Mucosa of descending colon (tissue), 3 donors: Measurements from ENCODE around the gene PRDX4. TPM values are rescaled to one million over a fixed set of nuclear protein-coding genes. Genes with fewer than 3 reads are reported as not detected.

Source experiments
- ATAC-seq: fragments of 200-7000 bp; cut with Tn5 transposase; one replicate; pipeline ENCODE4 v1.9.1; 2020; ENCODE audit warnings: mild to moderate bottlenecking, moderate library complexity
- DNase-seq, 3 donors: peaks; one replicate each; pipeline ENCODE4 v3.0.0-alpha.2; 2020
- H3K36me3 ChIP-seq: fragments of 200-600 bp; one replicate; pipeline ENCODE4 v1.8.0; 2021; ENCODE audit warnings: low read depth, mild to moderate bottlenecking
- H3K4me1 ChIP-seq: fragments of 200-600 bp; one replicate; pipeline ENCODE4 v1.8.0; 2021; ENCODE audit warnings: low read depth, mild to moderate bottlenecking
- H3K4me3 ChIP-seq: fragments of 200-600 bp; one replicate; pipeline ENCODE4 v1.8.0; 2021; ENCODE audit warnings: mild to moderate bottlenecking
- H3K9me3 ChIP-seq: fragments of 200-600 bp; one replicate; pipeline ENCODE4 v1.8.0; 2021; ENCODE audit warnings: mild to moderate bottlenecking
- CTCF ChIP-seq: fragments of 200-600 bp; IDR thresholded peaks from one replicate; pipeline ENCODE4 v1.8.0; 2022; ENCODE audit warnings: antibody characterized with exemption, mild to moderate bottlenecking
- intact Hi-C, 2 donors: fragments of 100-400 bp; cut with DNase I in 1 of 2; cut with micrococcal nuclease in 1 of 2; formaldehyde crosslinking; loops; one replicate each; pipeline versions ENCODE4 v1.11.0 to v1.11.1; 2022; cut with DNase I, micrococcal nuclease
- total RNA-seq, 3 donors: library from RNA; stranded (reverse); fragmentation: NEBNext Ultra II Directional in 2 of 3; extraction: Animal tissue kit (Norgen Biotek cat#: 25700) in 2 of 3; gene quantifications; one replicate each; pipeline versions ENCODE4 v1.2.1 to v1.2.4, GENCODE V29; 2021 to 2023
- donor health status: DM: no; HTN: no; CAD: no; lungs with moderate emphysema.
- donor health status: DM: no; HTN: no; CAD: no.
- donor health status: DM: no; HTN: yes; CAD: no.

The PRDX4 gene
- total RNA-seq, 3 donors from 2014 or later = 23.4 to 58.5 (median 33.2) TPM

DNA sequence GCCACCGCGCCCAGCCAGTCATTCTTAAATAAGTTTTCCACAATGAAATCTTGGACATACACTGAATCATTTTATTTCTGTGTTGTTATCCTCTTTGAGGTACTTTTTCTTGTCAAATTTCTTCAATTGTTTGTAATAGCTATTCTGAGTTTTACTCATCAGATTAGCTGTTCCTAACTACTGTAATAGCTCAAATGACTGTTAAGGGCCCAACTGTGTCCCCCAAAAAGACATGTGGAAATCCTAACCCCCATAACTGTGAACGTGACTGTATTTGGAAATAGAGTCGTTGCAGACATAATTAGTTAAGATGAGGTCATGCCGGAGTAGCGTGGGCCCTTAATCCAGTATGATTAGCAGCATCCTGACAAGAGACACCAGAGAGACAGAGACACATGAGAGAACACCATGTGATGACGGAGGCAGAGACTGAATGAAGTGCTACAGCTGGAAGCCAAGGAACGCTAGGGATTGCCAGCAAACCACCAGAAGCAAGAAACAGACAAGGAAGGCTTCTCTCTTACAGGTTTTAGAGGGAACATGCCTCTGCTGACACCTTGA is 52.9 kb downstream of the PRDX4 start:
- intact Hi-C loops = no loop called here
- Histone ChIP-seq H3K4me3 (no peak overlapping the region), H3K36me3 (no peaks in the 10 kb centered on the region), H3K9me3 (no peaks in the 10 kb centered on the region), H3K4me1 (no peaks in the 10 kb centered on the region)
- no peak for ATAC-seq
- DNase-seq = no peak
- TF ChIP-seq CTCF = no peak

DNA sequence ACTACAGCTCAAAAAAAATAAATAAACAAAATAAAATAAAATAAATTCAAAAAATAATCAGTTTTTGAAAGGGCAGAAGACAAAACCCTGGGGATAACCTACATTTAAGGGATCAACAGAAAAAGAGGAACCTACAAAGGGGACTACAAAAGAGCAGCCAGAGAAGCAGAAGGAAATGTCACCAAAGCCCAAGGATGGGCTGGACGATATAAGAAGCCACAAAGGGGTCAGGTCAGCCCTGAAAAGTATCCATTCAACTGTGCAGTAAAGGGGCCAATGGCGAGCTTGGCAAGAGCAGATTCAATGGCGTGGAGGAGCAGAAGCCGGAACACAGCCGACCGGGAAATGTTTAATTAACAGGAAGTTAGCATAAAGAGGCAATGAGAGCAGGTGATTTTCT is 58.9 kb downstream of the PRDX4 start:
- H3K4me3 ChIP-seq = no peak overlapping the region
- H3K4me1 ChIP-seq = no peaks in the 10 kb centered on the region
- ATAC-seq (no peak), DNase-seq (no peak)
- no peaks in the 10 kb centered on the region for H3K9me3 ChIP-seq
- no peaks in the 10 kb centered on the region for H3K36me3 ChIP-seq
- TF ChIP-seq CTCF = no peak
- intact Hi-C loops = no loop called here

- no peaks in the 10 kb centered on the region for H3K9me3 ChIP-seq
- no peaks in the 10 kb centered on the region for H3K36me3 ChIP-seq
- no peaks in the 10 kb centered on the region for H3K4me1 ChIP-seq
- intact Hi-C loops = no loop called here
- H3K4me3 ChIP-seq = no peak overlapping the region
- no peak for TF ChIP-seq CTCF
- ATAC-seq (no peak), DNase-seq (no peak)
Observed at GRCh38 chrX:23727206-23727605, 59.9 kb downstream of the PRDX4 start.

- ATAC-seq (no peak), DNase-seq (no peak)
- TF ChIP-seq CTCF = no peak
- no peaks in the 10 kb centered on the region for H3K36me3 ChIP-seq
- no peaks in the 10 kb centered on the region for H3K9me3 ChIP-seq
- no peaks in the 10 kb centered on the region for H3K4me1 ChIP-seq
- no peak overlapping the region for H3K4me3 ChIP-seq
- intact Hi-C loops = no loop called here
Observed at GRCh38 chrX:23729214-23729613, 61.9 kb downstream of the PRDX4 start.

- H3K36me3 ChIP-seq = no peaks in the 10 kb centered on the region
Observed at GRCh38 chrX:23731951-23732350, 64.7 kb downstream of the PRDX4 start.

More at GRCh38 chrX:23731951-23732350, 64.7 kb downstream of the PRDX4 start:
- intact Hi-C loops = no loop called here
- no peaks in the 10 kb centered on the region for H3K9me3 ChIP-seq
- DNase-seq = no peak
- no peak for ATAC-seq
- no peak for TF ChIP-seq CTCF
- no peaks in the 10 kb centered on the region for H3K4me1 ChIP-seq
- H3K4me3 ChIP-seq = no peak overlapping the region
